Measurements from ENCODE around the gene GIT2.
"Not testable (repeated sequence)": the region's sequence is repeated elsewhere in the genome, so short reads cannot be mapped to it uniquely, and the experiment has no call there.

GIT2 gene

DNA sequence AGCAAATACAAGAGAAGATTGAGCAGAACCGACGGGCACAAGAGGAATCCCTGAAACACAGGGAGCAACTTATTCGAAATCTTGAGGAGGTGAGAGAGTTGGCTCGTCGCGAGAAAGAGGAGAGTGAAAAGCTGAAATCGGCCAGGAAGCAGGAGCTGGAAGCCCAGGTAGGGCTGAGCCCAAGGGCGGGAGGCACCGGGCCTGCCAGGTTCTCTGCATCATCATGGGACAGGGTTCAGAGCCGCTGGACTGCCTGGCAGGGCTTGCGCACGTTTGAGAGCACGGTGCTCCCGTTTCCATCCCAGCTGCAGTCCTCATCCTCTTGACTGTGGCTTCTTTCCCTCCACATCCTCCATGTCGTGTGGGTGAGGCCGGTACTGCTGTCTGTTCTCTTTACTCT lies 81.7 kb downstream of the GIT2 start:
- DNase-seq: no peak

DNA sequence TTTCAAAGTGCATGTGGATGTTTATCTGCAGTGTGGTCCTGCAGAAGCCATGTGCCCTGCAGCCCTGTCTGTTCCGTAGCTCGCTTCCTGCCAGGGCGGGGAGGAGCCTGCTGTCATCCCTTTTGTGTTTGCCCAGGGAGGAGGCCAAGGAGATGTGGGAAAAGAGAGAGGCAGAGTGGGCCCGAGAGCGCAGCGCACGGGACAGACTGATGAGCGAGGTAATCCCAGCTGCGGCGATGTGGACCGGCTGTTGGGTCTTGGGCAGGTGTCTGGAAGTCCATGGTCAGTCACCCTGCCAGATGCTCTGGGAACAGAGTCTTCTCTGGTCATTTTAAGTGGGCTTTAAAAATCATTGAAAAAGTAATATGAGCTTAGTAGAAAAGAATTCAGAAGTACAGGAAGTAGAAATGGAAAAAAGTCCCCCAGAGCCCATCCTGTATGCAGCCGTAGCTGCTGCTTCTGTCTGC lies 83.3 kb downstream of the GIT2 start:
- no peak for DNase-seq

DNA sequence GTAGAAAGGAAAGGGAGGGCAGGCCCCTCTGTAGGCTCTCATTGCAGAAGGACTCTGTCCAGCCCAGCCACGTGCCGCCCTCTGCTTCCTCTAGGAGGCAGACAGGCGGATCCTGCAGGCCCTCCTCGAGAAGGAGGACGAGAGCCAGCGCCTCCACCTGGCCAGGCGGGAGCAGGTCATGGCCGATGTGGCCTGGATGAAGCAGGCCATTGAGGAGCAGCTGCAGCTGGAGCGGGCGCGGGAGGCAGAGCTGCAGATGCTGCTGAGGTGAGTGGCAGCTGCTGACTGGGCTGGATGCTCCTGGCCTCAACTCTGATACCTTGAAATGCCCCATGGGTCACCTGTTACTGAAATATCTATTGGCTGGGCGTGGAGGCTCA lies 85.2 kb downstream of the GIT2 start:
- peak; percentile 42 for DNase-seq

DNA sequence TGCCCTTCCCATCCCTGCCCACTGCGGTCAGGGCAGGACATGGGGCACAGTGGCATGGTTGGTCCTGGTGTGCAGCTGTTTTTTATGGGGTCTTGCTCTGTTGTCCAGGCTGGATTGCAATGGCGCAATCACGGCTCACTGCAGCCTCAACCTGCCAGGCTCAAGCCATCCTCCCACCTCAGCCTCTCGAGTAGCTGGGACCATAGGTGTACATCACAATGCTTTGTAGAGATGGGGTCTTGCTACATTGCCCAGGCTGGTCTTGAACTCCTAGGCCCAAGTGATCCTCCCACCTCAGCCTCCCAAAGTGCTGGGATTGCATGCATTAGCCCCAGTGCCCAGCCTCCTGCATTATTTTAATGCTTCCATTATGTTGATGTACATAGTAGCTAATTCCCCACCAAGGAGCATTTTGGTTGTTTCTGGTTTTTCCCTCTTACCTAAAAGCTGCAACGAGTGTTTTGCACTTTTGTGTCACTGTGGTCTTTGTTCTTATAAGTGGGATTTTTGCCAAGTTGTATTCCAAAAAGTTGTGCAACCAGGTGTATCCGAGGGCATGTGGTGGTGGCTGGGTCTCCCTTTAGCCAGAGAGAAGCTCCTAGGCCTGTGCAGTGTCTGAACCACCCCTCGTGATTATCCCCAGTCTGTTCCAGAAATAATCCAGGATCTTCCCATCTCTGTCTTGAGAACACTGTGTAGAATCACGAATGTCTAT lies 85.8 kb downstream of the GIT2 start:
- no peak for DNase-seq

DNA sequence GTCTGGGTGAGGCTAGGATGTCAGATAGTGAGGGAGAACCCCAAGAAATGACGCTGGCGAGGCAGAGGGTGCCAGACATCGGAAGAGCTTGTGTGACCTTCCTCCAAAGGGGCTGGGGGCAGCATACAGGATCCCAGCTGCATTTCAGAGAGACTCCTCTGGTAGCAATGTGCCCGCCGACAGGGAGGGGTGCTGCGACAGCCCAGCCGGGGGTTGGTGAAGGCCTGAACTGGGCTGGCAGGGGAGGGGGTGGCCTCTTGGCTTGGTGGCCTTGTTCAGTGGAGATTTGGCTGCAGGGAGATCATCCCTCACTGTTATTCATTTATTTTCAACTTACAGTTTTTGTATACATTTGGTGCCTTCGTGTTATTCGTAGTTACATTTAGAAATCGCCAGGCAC lies 90.9 kb downstream of the GIT2 start:
- DNase-seq: no peak

DNA sequence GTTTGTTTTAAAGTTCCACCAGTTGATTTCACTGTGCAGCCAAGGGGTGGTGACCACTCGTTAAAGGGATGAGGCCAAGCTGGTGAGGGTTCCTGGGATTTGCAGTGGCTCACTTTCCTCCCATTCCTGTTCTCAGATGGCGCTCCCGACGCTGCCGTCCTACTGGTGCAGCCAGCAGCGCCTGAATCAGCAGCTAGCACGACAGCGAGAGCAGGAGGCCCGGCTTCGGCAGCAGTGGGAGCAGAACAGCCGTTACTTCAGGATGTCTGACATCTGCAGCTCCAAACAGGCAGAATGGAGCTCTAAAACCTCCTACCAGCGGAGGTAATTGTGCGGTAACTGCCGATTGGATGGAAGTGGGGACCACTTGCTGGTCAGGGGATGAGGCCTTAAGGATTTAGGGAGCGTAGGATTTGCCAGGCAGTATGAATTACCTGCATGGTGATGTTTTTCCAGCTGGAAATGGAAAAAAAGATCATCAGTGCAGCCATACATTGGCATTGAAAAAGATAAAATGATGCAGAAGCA lies 93.2 kb downstream of the GIT2 start:
- no peak for DNase-seq

DNA sequence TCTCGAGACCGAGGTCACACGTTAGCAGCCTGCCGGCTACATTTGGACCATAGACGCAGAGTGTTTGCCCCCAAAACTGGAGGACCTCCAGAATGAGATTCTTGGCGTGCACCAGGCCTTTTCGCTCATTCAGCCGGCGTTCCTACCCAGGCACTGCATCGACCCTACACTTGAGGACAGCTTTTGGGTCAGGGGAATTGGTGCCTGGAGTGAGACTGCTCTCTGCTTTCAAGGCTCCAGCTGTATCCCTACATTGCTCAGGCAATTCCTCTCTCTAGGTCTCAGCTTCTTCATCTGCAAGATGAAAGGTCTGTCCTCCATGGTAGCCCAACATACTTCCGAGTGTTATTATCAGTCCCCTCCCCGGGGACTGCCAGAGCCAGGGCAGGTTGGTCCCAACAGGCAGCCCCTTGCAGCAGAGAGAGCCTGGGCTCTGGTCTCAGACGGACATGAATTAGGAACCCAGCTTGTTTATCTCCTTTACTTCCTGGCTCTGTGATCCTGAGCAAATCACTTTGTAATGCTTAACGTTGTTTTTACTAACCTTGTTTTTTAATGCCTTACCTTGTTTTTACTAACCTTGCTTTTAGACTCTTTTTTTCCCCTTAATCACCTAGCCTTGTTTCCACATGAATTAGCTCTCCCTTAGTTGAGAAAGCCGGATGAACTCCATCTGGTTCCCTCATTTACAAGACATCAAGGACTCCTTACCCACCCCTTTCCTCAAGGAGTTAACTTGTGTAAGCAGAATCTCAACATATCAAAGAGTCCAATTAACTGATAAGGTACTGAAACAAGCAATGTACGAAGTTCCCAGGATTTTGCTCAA lies 95.2 kb downstream of the GIT2 start:
- no peak for DNase-seq

DNA sequence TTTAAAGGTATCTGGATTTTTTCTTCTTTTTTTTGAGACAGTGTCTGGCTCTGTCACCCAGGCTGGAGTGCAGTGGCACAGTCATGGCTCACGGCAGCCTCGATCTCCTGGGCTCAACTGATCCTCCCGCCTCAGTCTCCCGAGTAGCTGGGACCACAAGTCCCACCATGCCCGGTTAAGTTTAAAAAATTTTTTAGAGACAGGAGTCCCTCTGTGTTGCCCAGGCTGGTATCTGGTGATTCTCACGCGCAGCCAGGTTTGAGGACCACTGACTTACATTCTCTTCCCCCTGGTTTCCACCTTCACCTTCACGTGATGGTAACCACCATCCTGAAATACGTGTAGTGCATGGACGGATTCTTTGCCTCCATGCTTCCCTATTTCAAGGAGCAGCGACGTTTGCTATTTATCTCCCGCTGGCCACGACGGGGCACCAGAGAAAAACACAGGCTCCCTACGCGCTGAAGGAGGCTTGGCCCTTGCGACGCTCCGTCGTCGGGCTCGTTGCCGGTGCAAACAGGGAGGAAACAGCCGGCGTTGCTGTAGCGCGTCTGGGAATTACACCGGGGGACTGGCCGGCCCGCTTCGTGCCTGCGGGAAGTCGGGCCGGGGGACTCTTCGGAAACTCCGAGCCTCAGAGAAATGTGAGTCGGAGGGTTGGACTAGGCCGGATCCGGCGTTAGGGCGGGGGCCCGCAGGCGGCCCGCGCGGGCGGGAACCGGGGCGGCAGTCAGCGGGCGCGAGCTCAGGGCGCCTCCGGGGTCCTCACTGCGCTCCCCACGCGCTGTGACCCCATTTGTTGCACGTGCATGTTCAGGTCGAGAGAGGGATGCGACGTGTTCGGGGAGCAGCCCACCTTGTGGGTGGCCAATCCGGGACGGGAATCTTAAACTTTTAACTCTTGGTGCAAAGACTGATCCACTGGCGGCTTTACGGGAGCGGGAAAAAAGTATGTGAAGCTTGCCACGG lies 96.1 kb downstream of the GIT2 start, which contains the start of gene TCHP:
Gene TCHP, plus strand, starts transcription at position 492 of the 969 bp plus-strand sequence. CDS start 2,753 bp downstream, outside the sequence.
- peak; percentile 79 for DNase-seq

DNA sequence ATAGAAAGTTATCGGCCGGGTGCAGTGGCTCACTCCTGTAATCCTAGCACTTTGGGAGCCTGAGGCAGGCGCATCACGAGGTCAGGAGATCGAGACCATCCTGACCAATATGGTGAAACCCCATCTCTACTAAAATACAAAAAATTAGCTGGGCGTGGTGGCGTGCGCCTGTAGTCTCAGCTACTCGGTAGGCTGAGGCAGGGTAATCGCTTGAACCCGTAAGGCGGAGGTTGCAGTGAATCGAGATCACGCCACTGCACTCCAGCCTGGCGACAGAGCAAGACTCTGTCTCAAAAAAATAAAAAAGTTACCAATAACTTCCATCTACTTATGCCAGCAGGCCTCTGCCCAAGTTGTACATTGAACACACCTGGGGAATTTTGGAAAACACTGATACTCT lies 96.8 kb downstream of the GIT2 start:
- DNase-seq: not testable (repeated sequence)

DNA sequence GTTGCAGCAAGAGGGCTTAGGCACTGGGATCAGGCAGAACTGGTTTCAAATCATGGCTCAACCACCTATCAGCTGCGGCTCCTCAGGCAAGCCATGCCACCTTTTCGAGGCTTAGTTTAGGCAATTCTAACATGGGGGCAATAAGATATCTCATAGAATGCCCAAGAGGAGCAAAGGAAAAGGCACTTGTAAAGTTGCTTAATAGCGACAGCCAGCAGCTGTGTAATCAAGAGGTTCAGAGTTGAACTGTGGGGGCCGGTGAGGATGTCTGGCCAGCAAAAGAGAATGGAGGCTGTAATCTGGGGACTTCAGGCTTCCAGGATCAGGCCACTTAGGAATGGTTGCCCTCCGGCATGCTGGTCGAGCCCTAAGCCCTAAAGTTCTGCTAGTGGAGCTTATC lies 99.1 kb downstream of the GIT2 start:
- no peak for DNase-seq

DNA sequence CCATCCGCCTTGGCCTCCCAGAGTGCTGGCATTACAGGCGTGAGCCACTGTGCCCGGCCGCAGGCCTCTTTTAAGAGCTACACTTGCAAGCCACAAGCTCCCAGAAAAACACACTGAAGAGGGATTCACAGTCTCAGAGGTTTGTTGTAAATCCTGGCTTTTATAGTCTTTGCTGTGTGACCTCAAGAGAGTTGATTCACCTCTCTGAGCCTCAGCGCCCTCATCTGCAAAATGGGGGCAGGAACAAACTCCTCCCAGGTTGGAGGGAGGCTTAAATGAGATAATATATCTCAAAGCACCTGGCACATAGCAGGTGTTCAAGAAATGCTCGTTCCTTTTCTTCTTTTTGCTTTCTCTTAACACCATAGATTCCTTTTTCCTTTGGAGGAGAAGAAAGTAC lies 100.0 kb downstream of the GIT2 start:
- DNase-seq: no peak

DNA sequence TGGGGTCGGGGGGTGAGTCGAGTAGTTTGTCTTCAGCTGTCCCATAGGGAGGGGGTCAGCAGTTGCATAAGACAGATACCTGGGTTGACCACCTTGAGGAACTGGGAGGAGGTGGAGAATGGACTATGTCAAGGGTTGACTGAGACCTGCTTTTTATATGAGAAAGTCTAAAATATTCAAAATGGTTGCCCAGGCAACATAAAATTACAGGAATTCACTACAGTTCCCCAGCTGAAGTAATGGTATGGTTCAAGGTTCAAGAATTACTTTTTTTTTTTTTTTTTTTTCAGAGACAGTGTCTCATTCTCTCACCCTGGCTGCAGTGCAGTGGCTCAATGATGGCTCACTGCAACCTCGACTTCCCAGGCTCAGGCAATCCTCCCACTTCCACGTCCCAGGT lies 101.2 kb downstream of the GIT2 start:
- DNase-seq: no peak

DNA sequence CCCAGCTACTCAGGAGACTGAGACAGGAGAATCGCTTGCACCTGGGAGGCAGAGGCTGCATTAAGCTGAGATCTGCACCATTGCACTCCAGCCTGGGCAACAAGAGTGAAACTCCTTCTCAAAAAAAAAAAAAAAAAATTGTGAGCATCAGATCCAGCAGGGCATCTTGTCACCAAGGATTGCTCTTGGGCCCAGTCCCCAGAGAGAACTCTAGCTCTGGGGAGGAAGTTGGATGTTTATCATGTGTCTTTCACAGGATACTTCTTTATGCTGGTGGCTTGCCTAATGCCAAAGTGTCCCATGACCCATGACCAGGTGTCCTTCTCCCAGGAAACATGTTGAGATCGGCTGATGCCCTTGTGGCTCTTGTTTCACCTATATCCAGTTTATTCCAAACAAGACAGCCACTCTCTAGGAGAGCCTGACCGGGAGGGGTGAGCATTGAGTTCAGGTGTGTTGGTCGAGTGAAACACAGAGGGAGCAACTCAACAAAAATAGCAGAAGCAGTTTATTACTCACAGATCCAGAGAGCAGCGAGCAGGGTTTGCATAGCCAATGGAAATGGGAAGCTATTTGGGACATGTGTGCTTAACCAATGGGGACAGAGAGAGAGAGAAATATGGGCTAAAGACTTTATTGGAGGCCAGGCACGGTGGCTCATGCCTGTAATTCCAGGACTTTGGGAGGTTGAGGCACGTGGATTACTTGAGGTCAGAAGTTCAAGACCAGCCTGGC lies 102.7 kb downstream of the GIT2 start:
- no peak for DNase-seq

DNA sequence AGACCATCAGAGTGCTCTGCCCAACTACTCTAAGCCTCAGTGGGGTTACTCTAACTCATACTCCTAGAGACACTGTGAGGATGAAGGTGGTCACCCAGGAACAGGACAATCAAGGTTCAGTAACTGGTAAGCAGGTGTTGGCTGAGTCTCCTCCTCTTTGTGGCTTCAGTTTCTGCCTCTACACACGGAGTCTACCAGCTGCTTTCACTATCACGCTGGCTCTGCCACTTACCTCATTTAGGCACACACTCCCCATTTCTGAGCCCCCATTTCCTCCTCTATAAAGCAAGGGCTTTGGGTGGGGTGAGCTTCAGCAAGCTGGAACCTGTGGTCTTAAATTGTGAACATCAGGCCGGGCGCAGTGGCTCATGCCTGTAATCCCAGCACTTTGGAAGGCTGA lies 103.4 kb downstream of the GIT2 start:
- no peak for DNase-seq

DNA sequence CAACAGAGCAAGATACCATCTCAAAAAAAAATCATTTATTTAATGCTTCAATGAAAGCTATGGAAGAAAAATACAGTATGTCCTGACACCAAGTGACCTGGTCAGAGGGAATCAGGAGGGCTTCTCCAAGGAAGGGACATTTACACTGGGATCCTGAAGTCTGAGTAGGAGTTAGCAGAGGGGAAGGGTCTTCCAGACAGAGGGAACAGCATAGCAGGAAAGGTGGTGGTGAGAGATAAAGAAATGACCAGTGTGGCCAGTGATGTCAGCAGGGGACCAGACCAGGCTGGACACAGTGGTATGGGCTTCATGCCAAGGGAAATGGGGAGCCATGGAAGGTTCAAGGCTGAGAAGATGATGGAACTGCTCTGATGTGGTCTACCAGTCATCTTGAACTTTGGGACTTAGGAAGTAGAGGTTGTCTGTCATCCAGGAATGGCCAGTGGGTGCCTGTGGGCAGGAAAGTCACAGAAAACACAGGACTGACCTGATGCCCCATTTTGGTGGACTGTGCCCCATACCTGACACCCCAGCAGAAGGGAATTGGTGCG lies 103.9 kb downstream of the GIT2 start:
- no peak for DNase-seq

DNA sequence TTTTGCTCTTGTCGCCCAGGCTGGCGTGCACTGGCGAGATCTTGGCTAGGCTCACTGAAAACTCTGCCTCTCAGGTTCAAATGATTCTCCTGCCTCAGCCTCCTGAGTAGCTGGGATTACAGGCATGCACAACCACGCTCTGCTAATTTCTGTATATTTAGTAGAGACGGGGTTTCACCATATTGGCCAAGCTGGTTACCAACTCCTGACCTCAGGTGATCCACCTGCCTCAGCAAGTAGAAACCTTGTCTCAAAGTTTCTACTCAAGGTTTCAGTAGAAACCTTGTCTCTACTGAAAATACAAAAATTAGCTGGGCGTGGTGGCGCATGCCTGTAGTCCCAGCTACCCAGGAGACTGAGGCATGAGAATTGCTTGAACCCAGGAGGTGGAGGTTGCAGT lies 104.4 kb downstream of the GIT2 start:
- DNase-seq: not testable (repeated sequence)

DNA sequence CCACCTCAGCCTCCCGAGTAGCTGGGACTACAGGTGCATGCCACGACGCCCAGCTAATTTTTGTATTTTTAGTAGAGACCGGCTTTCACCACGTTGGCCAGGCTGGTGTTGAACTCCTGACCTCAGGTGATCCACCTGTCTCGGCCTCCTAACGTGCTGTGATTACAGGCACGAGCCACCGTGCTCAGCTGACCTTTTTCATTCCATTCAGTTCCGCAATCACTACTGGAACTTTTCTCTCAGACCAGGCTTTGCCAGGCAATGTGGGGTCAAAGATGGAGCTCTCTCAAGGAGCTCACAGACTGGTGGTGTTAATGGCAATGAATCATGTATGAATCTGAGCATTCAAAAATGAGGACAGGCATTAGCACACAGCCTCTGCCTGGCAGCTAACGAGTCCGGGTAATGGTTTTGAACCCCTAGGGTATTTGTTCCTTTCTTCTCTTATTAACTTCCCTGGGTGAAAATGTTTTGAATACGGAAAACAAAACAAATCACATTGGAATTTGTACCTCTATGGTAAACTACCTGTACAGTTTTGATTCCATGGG lies 105.5 kb downstream of the GIT2 start:
- DNase-seq: no peak

DNA sequence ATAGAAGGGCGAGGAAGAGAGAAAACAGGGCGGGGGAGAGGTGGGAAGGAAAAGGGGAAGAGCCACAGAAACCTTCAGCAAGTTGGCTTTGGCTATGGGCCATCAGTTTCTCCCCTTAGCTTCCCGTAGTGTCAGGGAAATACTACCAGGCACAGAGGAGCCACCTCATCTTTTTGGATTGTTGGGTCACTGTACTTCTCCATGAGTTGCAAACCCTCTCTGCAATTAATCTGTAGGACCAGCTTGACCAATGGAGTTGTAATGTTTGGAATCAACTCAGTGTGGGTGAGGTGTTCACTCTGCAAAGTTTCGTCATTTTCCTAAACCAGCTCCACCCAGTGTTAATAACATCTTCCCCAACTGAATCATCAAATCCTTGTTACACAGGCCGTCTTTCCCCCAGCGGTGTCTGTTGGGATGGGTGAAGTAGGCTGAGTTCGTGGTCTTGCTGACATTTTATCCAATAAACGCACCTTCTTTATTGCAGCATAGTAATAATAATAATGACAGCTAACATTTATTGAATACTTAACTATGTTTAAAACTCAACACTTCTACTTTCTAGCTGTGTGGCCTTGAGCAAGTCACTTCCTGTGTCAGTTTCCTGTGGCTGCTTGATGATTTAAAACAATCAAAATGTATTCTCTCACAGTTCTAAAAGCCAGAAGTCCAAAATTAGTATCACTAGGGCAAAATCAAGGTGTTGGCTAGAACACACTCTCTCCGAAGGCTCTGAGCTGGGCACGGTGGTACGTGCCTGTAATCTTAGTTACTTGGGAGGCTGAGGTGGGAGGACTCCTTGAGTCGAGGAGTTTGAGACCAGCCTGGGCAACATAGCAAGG lies 107.8 kb downstream of the GIT2 start:
- peak; percentile 42 for DNase-seq

DNA sequence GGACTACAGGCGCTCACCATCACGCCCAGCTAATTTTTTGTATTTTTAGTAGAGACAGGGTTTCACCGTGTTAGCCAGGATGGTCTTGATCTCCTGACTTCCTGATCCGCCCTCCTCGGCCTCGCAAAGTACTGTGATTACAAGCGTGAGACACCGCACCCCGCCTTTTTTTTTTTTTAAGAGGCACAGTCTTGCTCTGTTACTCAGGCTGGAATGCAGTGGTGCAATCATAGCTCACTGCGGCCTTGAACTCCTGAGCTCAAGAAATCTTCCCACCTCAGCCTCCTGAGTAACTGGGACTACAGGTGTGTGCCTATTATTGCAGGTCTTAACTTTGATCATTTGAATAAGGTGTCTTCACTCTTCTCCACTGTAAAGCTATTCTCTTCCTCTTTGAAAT lies 110.6 kb downstream of the GIT2 start:
- DNase-seq: no peak

DNA sequence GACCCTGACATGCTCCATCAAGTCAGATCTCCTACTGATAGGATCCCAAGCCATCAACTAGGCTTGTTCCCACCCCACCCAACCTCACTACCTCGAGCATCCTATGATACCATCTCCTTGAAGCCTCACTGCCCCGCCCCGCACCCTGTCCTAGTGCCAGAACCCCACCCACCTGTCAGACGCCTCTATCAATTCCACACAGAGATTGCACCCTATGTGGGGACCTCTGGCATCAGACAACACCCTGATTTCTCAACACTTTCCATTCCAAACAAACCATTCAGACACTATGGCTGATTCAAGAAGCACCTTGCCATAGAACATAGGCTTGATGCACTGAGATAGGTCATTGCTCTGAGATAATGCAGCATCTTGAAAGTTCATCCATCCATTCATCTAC lies 112.7 kb downstream of the GIT2 start:
- no peak for DNase-seq
